Embryonic facial prominence (tissue), 1 donor: ENCODE measurements around the gene ADO.
A peak's percentile ranks its signal among the peaks of the same experiment; 100 is the strongest.
"Not testable (repeated sequence)": the region's sequence is repeated elsewhere in the genome, so short reads cannot be mapped to it uniquely, and the experiment has no call there.

Experiments used
- DNase-seq: peaks from one replicate; pipeline ENCODE4 v3.0.0-alpha.2; 2016; ENCODE audit errors: extremely low spot score

ADO gene

GRCh38 chr10:62804356-62805230 is at the start of gene ADO:
TSS of gene ADO (plus strand) at chr10:62804720. CDS start at chr10:62805060, 340 bp downstream.
- DNase-seq, result peak; percentile 75

- DNase-seq, result no peak
Measured at GRCh38 chr10:62754963-62755362, 49.6 kb upstream of the ADO start.

GRCh38 chr10:62755662-62756653 is 48.6 kb upstream of the ADO start:
- no peak for DNase-seq

GRCh38 chr10:62759599-62760175 is 44.8 kb upstream of the ADO start:
- no peak for DNase-seq

GRCh38 chr10:62760401-62760800 is 44.1 kb upstream of the ADO start:
- DNase-seq, result no peak

DNA sequence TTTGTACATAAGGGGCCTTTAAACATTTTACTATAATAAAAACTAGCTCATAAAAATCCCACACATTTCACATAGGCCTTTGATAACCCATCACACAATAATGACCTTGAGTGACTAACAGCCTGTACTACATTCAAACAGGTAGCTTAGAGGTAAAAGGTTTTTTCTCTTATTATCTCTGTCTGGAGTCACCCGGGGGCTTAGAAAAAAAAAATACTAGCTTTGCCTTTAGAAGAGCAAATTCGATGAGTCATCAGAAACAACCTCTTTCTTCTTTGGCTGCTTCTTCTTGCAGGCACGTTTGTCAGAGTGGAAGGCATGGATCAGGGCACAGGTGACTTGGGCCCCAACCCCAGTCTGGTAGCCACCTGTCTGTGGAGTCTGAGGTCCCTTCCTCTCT is 43.4 kb upstream of the ADO start:
- DNase-seq, result no peak

DNA sequence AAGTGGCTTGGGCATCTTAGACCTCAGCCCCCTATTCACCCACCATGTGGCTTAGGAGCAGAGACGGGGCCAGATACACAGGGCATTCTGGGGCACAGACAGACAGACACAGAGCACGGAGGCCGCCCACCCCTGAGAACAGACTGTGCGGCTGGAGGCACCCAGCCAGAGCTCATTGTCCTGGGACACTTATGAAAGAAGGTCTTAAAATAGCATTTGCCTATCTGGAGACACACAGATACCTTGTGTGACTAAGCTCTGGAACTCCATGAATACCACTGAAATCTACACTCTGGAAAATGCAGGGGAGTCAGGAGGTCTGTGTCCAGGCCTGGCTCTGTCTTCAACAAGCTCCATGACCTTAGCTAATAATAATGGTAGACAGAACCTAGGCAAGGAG is 41.4 kb upstream of the ADO start:
- DNase-seq, result no peak

GRCh38 chr10:62764011-62764410 is 40.5 kb upstream of the ADO start:
- no peak for DNase-seq

GRCh38 chr10:62765726-62766125 is 38.8 kb upstream of the ADO start:
- DNase-seq, result no peak

- DNase-seq, result no peak
Measured at GRCh38 chr10:62766386-62766785, 38.1 kb upstream of the ADO start.

- DNase-seq, result no peak
Measured at GRCh38 chr10:62769574-62770242, 34.8 kb upstream of the ADO start.

DNA sequence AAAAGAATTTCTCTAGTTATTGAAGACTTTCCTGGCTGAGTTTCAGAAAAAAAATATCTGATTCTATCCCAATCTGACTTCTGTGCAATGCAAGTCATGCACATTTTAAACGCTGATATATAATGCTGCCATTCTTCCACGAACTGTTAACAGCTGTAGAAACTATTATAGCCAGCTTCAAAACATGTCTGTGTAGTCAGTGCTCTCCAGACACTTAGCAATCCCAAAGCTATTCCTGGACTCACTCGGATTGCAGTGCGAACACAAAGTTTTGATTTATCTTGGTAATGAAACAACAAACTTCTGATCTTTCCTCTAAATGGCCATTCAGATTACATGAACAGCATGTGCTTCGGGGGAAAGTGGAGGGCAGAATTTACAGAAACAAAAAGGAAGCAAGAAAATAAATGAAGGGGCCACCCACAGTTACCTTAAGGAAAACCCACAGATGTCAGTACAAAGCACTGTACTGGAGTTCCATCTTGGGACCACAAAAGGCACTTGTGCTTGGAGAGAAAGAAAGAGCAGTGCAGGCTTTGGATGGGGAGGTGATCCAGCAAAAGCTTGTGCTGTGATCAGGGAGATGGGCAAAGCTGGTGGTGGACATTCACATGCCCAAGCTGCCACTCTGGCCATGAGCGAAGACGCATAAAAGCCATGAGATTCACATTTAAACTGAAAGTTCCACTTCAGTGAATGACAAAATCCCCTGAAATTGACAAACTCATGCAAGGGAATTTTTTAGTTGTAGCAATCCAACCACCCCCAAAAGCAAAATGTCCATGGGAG is 32.1 kb upstream of the ADO start:
- no peak for DNase-seq

- DNase-seq, result no peak
Measured at GRCh38 chr10:62778125-62778524, 26.4 kb upstream of the ADO start.

GRCh38 chr10:62779487-62780248 is 24.9 kb upstream of the ADO start:
- no peak for DNase-seq

DNA sequence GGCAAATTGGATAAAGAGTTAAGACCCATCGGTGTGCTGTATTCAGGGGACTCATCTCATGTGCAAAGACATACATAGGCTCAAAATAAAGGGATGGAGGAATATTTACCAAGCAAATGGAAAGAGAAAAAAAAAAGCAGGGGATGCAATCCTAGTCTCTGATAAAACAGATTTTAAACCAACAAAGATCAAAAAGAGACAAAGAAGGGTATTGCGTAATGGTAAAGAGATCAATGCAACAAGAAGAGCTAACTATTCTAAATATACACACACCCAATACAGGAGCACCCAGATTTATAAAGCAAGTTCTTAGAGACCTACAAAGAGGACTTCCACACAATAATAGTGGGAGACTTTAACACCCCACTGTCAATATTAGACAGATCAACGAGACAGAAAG is 20.0 kb upstream of the ADO start:
- not testable (repeated sequence) for DNase-seq

GRCh38 chr10:62788285-62788684 is 16.2 kb upstream of the ADO start:
- DNase-seq, result not testable (repeated sequence)

GRCh38 chr10:62788861-62789467 is 15.6 kb upstream of the ADO start:
- DNase-seq, result no peak

- no peak for DNase-seq
Measured at GRCh38 chr10:62790019-62790555, 14.4 kb upstream of the ADO start.

DNA sequence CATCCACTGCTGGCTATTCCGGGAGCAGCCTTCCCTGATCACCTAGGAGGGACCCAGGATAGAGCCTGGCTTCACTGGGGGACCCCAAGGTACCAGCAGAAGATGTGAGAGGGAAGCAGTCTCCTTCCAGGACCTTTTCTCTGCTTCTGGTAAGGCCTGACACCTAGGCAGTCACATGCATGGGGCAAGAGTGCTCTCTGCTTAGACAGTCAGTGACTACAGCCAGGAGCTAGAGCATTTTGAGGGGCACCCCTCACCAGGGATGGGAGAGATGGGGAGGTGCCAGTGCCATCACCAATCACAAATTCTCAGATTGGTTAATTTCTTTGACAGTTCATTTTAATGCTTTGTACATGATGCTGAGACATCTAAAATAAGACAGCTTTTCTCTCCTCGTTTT is 13.9 kb upstream of the ADO start:
- no peak for DNase-seq
